Measurements from ENCODE around the gene NANOS1. TPM values are rescaled to one million over a fixed set of nuclear protein-coding genes. Genes with fewer than 3 reads are reported as not detected.

NANOS1 gene
- total RNA-seq, 1 experiment from 2014 or later: 3.1 TPM

DNA sequence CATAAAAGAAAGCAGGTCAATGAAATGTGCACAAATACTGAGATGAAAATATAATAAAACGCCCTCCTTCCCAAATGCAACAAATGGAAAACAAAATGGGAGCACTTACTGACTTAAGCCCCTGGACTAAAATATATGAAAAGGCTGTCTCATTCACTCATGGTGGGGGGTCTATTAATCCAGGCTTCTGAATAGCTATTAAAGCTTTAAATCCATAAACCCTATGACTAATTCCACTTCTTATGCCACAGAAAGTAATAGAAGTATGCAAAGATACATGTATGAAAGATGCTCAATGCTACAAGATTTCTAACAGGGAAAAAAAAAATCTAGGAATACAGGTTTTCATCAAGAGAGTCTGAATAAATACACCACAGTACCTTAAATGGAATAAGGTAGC is 30.6 kb downstream of the NANOS1 start:
- DNase-seq (ENCODE audit: low spot score): no peak

DNA sequence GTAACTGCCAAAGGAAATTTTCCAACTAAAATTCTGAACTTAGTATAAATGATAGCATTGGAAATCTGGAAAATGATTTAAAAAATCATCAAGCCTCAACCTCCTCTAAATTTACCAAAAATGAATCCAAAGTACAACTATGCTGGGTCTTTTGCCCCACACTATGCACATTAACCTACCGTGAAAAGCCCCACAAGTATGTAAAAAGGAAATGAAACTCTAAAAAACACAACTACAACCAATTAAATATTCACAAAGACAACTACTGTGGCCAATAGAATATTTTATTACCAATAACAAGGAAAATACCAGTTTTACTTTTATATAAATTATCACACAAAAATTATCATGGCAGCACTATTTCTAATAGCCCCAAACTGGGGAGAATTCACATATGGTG is 31.8 kb downstream of the NANOS1 start:
- no peak for DNase-seq (ENCODE audit: low spot score)

DNA sequence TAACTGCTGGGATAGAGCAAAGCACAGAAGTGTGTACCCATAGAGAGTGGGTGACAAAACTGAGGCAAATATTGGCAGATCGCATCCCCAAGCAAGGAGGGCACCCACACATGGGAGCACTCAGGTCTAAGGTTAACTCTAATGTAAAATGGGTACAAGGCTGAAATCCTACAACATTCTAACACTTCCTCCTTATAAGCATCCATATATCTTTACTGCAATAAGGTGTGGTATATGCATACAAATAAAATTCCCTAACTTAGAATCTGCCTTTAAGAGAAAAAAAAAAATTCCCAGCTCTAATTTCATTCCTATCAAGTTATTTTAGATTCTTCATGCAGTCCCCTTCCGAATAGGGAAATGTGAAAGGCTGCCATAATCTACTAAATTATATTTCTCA is 32.4 kb downstream of the NANOS1 start:
- no peak for DNase-seq (ENCODE audit: low spot score)

DNA sequence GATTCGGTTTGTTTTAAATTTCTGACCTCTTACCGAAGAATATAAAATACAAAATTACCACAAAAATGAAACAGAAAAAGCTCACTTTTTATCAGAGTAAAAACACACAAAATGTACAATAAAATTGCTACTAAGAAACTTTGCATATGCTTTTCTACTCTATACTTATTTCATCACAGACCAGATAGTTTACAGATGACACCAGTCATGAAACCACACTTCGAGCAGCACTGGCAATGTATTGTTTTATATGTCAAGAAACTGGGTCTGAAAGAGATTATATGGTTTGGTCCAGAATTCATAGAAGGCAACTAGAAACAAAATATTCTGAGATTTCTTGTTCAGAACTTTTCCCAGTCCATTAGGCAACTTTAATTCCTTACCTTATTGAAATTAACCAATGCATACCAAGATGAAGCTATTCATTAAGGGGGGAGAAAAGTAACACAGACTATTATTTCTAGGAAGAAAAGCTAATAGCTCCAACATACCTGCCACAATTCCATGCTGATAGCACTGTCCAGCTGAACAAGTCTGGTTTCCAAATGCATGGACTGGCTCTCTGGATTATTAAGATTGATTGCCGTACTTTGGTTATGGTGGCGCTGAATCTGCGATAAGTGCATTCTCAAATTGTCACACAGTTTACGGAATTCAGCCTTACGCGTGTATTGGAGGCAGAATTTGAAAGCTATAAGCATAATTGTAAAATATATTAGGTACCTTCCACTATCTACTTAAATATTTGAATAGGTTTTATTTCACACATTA is 41.1 kb downstream of the NANOS1 start:
- no peak for DNase-seq (ENCODE audit: low spot score)

DNA sequence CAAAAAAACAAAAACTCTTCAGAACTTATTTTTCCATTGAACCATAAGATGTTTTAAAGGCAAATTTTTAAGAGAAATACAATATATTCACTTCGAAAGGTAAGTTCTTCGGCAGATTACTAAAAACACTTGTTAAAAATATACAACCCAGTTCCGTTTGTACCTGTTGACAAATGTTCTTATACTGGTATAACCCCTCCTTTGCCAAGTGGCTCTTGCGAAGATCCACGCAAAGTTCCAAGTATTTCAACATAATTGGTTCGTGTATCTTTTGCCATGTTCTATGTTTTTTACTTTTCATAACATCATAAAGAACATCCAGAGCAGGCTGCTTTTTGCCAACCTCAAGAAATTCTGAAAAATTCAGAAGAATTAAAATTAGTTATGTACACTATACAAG is 44.1 kb downstream of the NANOS1 start:
- no peak for DNase-seq (ENCODE audit: low spot score)

DNA sequence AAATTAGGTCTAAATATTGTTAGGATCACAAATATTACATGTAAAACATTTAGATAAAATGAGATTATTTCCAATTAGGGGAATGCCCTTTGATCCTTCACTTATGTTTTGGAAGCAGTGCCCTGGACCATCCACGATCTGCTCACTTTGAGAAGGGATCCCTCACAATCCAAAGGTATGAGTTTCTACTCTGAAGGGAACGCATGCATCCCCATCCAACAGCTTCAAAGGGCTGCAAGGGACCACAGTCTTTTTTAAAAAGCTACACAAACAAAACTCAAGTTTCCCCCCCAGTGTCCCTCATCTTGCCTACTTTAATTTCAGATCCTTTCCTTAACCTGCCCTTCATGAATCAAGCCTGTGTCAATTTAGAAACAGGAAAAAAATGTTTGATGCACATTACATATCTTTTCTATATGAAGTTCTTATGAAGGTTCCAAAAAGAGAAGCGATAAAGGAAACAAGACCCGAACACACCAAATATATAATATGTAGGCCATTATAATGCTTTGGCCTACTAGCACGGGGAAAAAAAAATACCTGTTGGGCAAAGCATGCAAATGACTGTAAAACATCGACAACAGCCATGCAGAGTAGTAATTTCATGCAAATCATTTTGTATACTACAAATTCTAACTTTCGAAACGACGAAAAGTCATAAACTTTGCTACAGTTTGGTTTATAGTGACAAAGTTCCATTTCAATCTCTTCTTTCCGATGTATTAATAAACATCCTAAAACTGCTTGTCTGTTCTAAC is 49.1 kb downstream of the NANOS1 start:
- DNase-seq (ENCODE audit: low spot score): no peak

DNA sequence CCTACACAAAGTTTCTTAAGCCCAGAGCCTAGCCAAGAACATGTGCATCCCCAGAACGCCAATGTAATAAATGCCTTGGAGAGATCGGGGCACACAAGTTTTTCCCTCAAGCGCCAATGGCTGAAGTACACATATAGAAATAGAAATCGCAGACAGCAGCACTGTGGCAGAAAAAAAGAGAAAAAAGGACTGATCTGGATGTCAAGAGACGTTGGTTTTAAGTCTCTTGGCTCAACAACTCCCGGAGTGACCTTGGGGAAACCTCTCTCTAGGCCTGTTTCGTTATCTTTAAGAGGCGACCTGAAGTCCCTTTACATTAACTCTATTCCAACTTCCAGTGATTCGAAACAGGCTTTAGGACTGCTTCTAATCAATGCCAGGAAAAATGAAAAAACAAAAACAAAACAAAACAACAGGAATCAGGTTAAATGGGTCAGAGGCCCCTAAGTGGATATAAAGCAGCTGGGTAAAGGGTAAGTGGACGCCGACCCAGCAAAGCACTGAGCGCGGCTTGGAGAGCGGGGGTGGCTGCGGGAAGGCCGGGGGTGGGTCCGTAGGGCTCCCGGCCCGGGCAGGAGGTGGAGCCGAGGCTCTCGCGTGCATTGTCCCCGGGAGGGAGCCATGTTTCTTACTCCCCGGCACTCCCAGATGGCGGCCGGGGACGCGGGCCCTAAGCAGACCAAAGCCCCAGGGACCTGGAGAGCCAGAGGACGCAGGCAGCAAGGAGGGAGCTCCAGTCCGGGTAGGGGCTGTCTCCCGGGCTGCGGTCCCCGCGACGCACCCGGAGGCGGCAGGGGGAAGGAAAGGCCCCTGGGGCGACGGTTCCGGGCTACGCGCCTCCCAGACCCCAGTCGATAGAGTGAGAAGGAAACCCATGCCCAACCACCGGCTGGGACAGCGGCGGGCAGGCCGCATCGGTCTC is 50.3 kb downstream of the NANOS1 start:
- DNase-seq (ENCODE audit: low spot score): peak; percentile 71

DNA sequence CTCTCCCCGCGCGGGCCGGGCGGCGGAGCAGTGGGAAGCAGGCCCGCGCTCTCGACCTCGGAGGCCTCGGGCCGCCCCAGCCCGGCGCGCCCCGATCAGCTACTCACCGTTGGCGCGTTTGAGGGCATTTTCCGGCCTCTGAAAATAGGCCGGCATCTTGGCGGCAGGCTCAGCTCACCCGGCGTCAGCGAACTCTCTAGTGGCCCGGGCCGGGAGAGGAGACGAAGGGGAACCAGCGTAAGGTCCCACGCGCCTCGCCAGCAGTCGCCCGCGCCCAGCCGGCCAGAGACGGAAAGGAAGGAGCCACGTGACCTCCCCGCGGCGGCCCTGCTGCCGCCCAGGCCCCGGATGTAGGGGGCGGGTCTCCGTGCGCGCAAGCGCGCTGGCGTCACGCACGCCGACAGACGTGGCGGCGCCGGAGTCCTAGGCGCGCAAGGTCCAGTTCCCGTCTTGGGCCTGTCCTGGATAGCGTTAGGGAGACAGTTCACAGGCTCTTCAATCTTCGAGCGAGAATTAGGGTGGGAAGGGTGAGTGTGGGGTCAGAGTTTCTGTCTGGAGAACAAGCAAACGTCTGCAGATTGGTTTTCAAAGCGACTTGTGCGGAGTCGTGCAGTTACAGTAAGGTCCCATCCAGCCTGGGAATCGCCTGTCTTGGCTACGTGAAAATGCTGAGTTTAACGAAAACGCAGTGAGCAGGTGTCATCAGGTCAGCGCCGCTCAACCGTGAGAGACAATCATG is 51.2 kb downstream of the NANOS1 start, which contains the start of gene EIF3A:
EIF3A (minus strand) TSS at position 297 of the 739 bp plus-strand sequence; CDS start at position 156, 141 bp downstream.
- DNase-seq (ENCODE audit: low spot score): peak; percentile 92

Small RNA genes within 50 kb of the gene (small RNA-seq; reads per million reads assigned to genes)
- gene RF00413 (not detected), gene SNORA19 (not detected)

Other genes starting within 250 kb of the NANOS1 start
- gene EIF3A, start 51.1 kb downstream of the NANOS1 start, total RNA-seq (2014; rRNA removed; shearing (Covaris generic)): 52.5 and 53.3 TPM in 2 replicates
- gene DENND10, start 74.4 kb downstream of the NANOS1 start, total RNA-seq (2014; rRNA removed; shearing (Covaris generic)): 29.6 and 31.6 TPM in 2 replicates
- 37.9 and 40.4 TPM in 2 replicates for gene SFXN4, start 136.0 kb downstream of the NANOS1 start, total RNA-seq (2014; rRNA removed; shearing (Covaris generic))
- 142 and 156 TPM in 2 replicates for gene PRDX3, start 149.1 kb downstream of the NANOS1 start, total RNA-seq (2014; rRNA removed; shearing (Covaris generic))
- gene GRK5, start 177.9 kb downstream of the NANOS1 start, total RNA-seq (2014; rRNA removed; shearing (Covaris generic)): 4.6 and 7.1 TPM in 2 replicates